Measurements from ENCODE around the gene CCNH. TPM values are rescaled to one million over a fixed set of nuclear protein-coding genes. Genes with fewer than 3 reads are reported as not detected.

Gene CCNH
- total RNA-seq, 1 donor: 95.1 TPM

- DNase-seq (ENCODE audit: low read depth in 2 of 3, low spot score in 2 of 3): no peak
Observed at GRCh38 chr5:87403899-87404298, 8.8 kb downstream of the CCNH start.

GRCh38 chr5:87403409-87403808, 9.3 kb downstream of the CCNH start:
- no peak for DNase-seq (ENCODE audit: low read depth in 2 of 3, low spot score in 2 of 3)

DNA sequence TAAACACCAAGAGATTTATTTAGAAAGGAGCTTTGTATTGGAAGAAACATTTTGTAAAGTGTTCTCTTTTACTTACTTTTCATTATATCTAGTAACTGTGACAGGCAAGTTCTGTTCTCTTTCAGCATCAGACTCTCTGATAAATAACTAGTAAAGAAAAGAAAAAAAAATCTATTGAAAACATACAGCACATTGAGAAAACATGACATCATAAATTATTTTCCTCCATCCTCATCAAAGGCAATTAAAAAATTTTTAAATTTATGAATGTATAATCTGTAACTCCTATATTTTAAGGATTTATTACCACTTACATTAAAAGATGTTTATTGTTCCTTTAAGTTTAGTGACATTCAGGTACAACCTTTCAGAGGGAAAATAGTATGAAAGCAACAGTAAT, 11.1 kb downstream of the CCNH start:
- DNase-seq (ENCODE audit: low read depth in 2 of 3, low spot score in 2 of 3): no peak

DNA sequence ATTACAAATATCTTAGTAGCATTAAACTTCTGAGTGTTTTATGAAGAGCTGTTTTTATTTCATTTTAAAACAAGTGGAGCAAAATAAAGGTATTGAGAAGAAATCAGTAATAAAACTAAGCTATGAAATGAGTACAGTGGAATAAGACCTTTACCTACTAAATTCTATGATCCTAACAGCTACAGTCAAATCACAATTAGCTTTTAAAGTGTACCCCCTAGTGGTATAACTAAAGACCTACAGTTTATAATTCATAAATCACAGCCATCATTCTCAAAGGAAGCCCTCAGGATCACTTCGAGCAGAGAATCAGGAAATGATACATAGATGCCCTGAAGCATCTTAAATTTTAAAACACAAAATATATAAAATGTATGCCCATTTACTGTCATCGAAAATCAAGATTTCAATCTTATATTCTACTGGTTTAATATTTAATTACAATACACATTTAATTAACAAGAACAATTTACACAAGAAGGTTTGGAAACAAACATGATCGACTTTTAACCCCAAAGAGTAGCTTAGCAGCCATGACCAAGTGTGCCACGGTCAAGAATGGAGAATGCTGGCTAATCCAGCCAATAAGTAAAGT, 12.3 kb downstream of the CCNH start:
- DNase-seq (ENCODE audit: low read depth in 2 of 3, low spot score in 2 of 3): peak in 2 of 3 donors; percentile 31 to 57

DNA sequence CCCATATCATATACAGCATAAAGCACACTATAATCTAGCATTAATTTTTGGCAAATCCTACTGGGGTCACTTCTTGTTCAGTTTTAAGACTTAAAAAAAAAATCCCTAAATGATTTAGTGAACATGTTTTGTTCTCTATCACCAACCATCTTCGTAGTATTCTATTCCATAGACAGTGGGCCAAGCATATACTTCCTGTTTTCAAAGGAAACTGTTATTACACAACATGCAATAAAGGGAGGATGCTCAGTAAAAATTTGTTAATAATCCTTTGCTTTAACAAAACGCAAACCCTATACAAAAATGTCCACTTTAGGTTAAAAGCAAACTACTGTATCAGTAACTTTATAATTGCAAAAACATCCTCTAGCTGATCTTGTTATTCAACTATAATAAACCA, 13.0 kb downstream of the CCNH start:
- DNase-seq (ENCODE audit: low read depth in 2 of 3, low spot score in 2 of 3): peak in 2 of 3 donors; percentile 5 to 17

- DNase-seq (ENCODE audit: low read depth in 2 of 3, low spot score in 2 of 3): no peak
Observed at GRCh38 chr5:87398981-87399614, 13.6 kb downstream of the CCNH start.

DNA sequence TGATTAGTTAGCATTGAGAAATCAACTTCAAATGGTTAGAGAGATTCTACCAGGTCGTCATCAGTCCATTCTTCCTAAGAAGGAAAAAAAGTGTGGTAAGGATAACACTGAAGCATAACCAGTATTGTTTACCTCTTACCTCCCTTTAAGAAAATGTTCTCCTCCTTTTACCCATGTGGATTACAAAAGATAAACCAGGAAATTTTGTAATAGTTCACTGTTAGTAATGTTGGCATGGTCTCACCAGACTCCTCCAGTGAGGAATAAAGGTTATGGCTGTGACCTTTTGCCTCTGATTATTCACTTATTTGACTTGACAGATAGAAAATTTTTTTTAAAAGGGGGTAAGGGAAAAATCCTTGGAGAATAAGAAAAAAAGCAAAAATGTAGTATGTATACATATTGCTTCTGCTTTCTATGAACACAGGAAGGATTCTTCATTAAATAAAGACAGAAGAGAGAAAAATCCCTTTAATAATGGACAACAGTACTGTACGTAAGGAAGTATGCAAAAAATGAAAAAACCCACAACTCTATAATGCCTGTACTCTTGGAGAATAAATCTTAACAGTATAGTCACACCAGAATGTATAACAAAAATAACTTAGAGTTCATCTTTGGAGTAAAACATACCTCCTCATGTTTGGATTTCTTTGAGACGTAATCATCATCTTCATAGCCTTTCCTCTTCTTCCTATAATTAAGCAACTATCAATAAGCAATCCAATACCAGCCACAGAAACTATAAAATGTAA, 18.1 kb downstream of the CCNH start:
- DNase-seq (ENCODE audit: low read depth in 2 of 3, low spot score in 2 of 3): no peak

DNA sequence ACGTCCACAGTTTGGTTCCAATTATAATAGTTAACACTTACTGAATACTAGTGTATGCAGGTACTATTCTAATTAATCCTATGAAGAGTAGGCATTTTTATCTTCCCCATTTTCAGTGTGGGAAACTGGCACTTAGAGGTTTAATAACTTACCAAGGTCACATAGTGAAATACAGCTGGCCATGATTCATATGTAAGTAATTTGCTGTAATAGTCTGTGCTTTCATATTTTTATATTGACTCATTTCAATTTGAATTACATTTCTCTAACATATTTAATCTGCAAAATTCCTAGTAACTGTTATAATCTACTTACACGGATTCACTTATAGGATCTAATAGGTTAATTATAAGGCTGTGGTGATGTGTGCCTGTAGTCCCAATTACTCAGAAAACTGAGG, 19.4 kb downstream of the CCNH start:
- DNase-seq (ENCODE audit: low read depth in 2 of 3, low spot score in 2 of 3): no peak

DNA sequence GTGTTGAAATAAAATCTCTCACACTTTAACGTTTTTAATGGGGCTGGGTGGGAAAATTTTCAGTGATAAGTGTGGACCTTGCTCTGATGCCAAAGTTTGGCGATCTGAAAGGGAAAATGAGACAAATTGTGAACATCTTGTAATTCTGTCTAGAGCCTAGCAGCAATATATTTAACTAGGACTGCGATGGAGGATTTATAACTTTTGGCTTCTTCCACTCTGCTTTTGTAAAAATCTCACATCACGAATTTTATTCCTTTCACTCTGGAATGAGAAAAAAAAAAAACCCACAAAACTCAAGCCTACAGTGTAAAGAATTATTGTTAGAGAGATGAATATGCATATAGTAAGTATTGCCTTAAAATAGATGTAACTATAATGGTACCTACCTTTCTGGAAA, 19.9 kb downstream of the CCNH start:
- DNase-seq (ENCODE audit: low read depth in 2 of 3, low spot score in 2 of 3): no peak

DNA sequence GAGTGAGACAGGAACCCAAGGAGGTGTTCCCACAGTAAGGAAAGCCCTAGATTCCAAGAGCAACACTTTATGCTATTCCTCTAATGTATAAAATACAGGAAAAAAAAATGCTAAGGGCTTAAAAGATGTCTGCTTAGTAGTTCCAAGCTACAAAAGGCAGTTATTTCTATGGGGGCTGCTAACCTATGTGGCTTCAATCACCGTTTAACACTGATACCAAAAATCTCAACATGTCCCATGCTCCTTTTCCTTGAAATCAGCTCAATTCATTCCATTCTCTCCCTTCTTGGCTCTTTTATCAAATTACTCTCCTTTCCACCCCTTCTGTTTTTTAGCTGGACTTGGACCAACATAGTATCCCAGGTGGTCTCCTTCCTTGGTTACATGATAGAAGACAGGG, 20.6 kb downstream of the CCNH start:
- no peak for DNase-seq (ENCODE audit: low read depth in 2 of 3, low spot score in 2 of 3)

DNA sequence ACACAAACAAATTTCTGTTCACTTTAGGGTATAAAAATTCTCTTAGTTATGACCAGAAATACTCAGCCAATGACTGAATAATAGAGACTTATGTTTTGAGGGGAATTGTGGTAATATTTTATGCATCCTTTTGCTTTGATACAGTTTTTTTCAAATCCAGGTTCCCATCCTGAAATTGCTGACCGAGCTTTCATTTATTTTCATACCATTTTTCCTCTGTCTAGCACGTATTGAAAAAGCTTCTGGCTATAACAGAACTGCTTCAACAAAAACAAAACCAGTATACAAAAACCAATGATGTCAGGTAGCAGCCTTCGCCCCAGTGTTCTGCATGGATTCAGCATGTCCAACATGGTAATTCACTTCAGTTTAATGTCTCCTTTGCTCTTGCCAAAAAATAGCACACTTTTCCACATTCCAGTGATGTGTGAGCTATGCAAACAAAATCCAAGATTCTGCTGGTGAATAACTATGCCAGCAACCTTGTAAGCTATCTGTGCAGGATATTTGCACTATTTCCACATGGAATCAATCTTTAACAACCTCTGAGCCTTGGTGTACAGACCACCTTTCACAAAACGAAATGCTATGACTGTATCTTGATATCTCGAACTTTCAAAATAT, 22.0 kb downstream of the CCNH start:
- DNase-seq (ENCODE audit: low read depth in 2 of 3, low spot score in 2 of 3): no peak

- DNase-seq (ENCODE audit: low read depth in 2 of 3, low spot score in 2 of 3): no peak
Observed at GRCh38 chr5:87390075-87390474, 22.7 kb downstream of the CCNH start.

DNA sequence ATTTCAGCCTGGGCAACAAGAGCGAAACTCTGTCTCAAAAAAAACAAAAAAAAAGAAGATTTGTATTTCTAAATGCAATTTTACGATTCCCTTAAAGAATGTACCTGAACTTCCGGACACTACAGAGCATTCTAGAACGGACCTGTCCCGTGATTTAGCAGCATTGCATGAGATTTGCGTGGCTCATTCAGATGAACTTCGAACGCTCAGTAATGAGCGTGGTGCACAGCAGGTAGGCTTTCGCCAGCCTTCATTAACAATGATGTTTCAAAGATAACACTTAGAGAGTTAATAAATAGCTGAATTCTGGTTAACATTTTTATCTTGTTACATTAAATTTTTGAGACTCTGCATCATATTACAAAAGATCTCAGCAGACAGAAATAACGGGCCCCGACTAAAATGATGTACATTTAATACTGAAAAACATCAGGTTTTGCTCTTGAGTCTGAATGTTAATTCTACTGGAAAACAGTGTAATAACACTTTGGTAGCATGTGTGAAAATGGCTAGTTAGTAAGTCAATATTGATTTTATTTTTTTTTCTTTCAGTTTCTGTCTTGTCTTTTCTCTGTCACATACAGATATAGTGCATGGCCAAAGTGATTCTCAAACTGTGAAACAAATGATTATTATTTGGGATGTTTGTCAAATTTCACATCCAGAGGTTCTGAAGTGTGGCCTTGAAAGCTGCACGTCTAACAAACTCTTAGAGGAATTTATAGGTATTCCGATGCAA, 23.3 kb downstream of the CCNH start:
- DNase-seq (ENCODE audit: low read depth in 2 of 3, low spot score in 2 of 3): no peak

- no peak for DNase-seq (ENCODE audit: low read depth in 2 of 3, low spot score in 2 of 3)
Observed at GRCh38 chr5:87388129-87388528, 24.6 kb downstream of the CCNH start.

DNA sequence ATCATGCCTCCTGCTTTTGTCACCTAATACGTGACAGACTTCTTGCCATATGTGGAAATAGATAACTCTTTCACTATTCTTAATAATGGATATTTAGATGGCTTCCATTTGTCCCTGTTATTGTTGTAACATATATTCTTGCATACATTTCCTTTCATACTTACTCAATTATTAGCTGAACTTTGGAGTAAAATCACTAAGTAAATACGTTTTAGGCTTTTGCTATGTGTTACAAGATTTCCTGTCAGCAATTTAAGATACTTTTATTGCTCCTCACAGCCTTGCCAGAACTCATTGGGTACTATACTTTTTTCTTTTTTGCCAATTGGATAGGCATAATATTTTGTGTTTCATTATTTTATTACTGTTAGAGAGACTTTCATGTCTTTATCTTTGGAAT, 26.9 kb downstream of the CCNH start:
- no peak for DNase-seq (ENCODE audit: low read depth in 2 of 3, low spot score in 2 of 3)

- no peak for DNase-seq (ENCODE audit: low read depth in 2 of 3, low spot score in 2 of 3)
Observed at GRCh38 chr5:87383216-87383615, 29.5 kb downstream of the CCNH start.

DNA sequence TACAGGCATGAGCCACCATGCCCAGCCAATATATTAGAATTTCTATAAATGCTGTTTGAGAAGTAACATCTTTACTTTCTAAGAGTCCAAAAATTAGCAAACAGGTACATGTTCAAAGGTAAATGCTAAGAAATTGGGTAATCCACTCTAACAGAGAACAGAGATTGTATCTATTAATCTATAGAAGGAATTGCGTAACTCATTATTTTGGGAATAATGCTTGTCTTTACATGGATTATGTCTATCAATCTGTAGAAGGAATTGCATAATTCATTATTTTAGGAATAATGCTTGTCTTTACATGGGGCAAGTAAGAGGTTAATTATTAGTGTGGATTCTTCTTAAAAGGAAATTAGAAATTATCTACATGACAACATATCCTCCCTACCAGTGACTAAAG, 30.5 kb downstream of the CCNH start:
- no peak for DNase-seq (ENCODE audit: low read depth in 2 of 3, low spot score in 2 of 3)

- no peak for DNase-seq (ENCODE audit: low read depth in 2 of 3, low spot score in 2 of 3)
Observed at GRCh38 chr5:87372705-87373104, 40.0 kb downstream of the CCNH start.

- DNase-seq (ENCODE audit: low read depth in 2 of 3, low spot score in 2 of 3): no peak
Observed at GRCh38 chr5:87369431-87369830, 43.3 kb downstream of the CCNH start.

- DNase-seq (ENCODE audit: low read depth in 2 of 3, low spot score in 2 of 3): no peak
Observed at GRCh38 chr5:87368601-87369000, 44.1 kb downstream of the CCNH start.

GRCh38 chr5:87367243-87367642, 45.5 kb downstream of the CCNH start:
- DNase-seq (ENCODE audit: low read depth in 2 of 3, low spot score in 2 of 3): no peak
